B cell (primary cell): Measurements from ENCODE around the gene NKX1-1. TPM values are rescaled to one million over a fixed set of nuclear protein-coding genes. Genes with fewer than 3 reads are reported as not detected.

Experiments used
- ATAC-seq: fragments of 200-7000 bp; cut with Tn5 transposase; one replicate; pipeline ENCODE4 v1.10.0; 2021; ENCODE audit warnings: low read depth, mild to moderate bottlenecking, moderate number of reproducible peaks, moderate library complexity
- CTCF ChIA-PET: fragments of 350-600 bp; sonication (Branson Sonifier 250); formaldehyde crosslinking; loops from one replicate; lab custom pipeline; 2021; ENCODE audit warnings: antibody characterized with exemption, inconsistent platforms; lab: Charles Lee
- POLR2A ChIA-PET: fragments of 350-600 bp; sonication (Branson Sonifier 250); formaldehyde crosslinking; loops from one replicate; lab custom pipeline; 2021; ENCODE audit warnings: antibody characterized with exemption; lab: Charles Lee
- DNase-seq: peaks from one replicate; pipeline ENCODE4 v3.0.0; 2013
- H2AFZ ChIP-seq: 2 replicates; pipeline ENCODE4 v1.6.1; 2012; ENCODE audit warnings: mild to moderate bottlenecking, low read depth, low read length; ENCODE audit not compliant: insufficient read depth, poor library complexity, severe bottlenecking
- H3K27ac ChIP-seq, 2 donors: 1 replicate in 1 of 2; 2 replicates in 1 of 2; pipeline ENCODE4 v1.5.1; 2012 to 2013; ENCODE audit warnings: low read length in 2 of 2, mild to moderate bottlenecking in 2 of 2, moderate library complexity in 1 of 2
- H3K27me3 ChIP-seq, 4 experiments: fragments of 200-600 bp in 1 of 4; sonication (generic) in 1 of 4; replicated peaks in 1 of 4; 1 replicate in 2 of 4; 2 replicates in 2 of 4; pipeline versions ENCODE4 v1.6.1 to v1.7.0; 2013 to 2016; ENCODE audit warnings: low read length in 3 of 4, mild to moderate bottlenecking in 2 of 4, mixed read lengths in 1 of 4, moderate library complexity in 1 of 4; ENCODE audit not compliant: insufficient read depth in 4 of 4, control insufficient read depth in 3 of 4; ENCODE audit errors: control extremely low read depth in 1 of 4
- H3K36me3 ChIP-seq, 2 experiments: replicated peaks in 1 of 2; 1 replicate in 1 of 2; 2 replicates in 1 of 2; pipeline versions ENCODE4 v1.6.1 to v1.7.1; 2013; ENCODE audit warnings: low read length in 1 of 2; ENCODE audit not compliant: insufficient read depth in 2 of 2, control insufficient read depth in 1 of 2; ENCODE audit errors: control extremely low read depth in 1 of 2, extremely low read depth in 1 of 2
- H3K4me1 ChIP-seq, 2 donors: fragments of 200-600 bp in 1 of 2; sonication (generic) in 1 of 2; 1 replicate in 1 of 2; 2 replicates in 1 of 2; pipeline versions ENCODE4 v1.5.1 to v1.6.1; 2013 to 2017; ENCODE audit warnings: low read length in 2 of 2; ENCODE audit not compliant: control insufficient read depth in 2 of 2, insufficient read depth in 2 of 2
- H3K4me2 ChIP-seq: replicated peaks from 2 replicates; pipeline ENCODE3; 2012; ENCODE audit warnings: mild to moderate bottlenecking, low read depth, low read length; ENCODE audit not compliant: poor library complexity, severe bottlenecking
- H3K4me3 ChIP-seq, 5 experiments: fragments of 200-600 bp in 1 of 5; sonication (generic) in 1 of 5; 1 replicate in 3 of 5; 2 replicates in 2 of 5; pipeline versions ENCODE4 v1.5.1 to v1.7.0; 2011 to 2016; ENCODE audit warnings: low read length in 4 of 5, mild to moderate bottlenecking in 4 of 5, low read depth in 2 of 5, control low read depth in 1 of 5, moderate library complexity in 1 of 5; ENCODE audit not compliant: insufficient read depth in 1 of 5; ENCODE audit errors: control extremely low read depth in 1 of 5, extremely low read depth in 1 of 5
- H3K79me2 ChIP-seq: fragments of 200-600 bp; sonication (generic); one replicate; pipeline ENCODE4 v1.6.0; 2016; ENCODE audit warnings: low read length; ENCODE audit not compliant: control insufficient read depth, insufficient read depth
- H3K9ac ChIP-seq: fragments of 200-600 bp; sonication (generic); 2 replicates; pipeline ENCODE4 v1.6.1; 2017; ENCODE audit warnings: mild to moderate bottlenecking, low read length, moderate library complexity
- H3K9me3 ChIP-seq, 3 donors: one replicate each; pipeline versions ENCODE4 v1.6.1 to v1.7.1; 2013; ENCODE audit warnings: low read length in 2 of 3; ENCODE audit not compliant: control insufficient read depth in 2 of 3, insufficient read depth in 1 of 3; ENCODE audit errors: control extremely low read depth in 1 of 3
- H4K20me1 ChIP-seq: 2 replicates; pipeline ENCODE4 v1.6.0; 2012; ENCODE audit warnings: mild to moderate bottlenecking, low read length; ENCODE audit not compliant: insufficient read depth, control insufficient read depth, poor library complexity, severe bottlenecking
- H3K27ac Mint-ChIP-seq: one replicate; pipeline ENCODE4 v1.8.0; 2021; ENCODE audit warnings: mixed read lengths
- H3K27me3 Mint-ChIP-seq: one replicate; pipeline ENCODE4 v1.8.0; 2021; ENCODE audit warnings: mixed read lengths
- H3K4me1 Mint-ChIP-seq: one replicate; pipeline ENCODE4 v1.8.0; 2021; ENCODE audit warnings: mixed read lengths
- H3K4me3 Mint-ChIP-seq: one replicate; pipeline ENCODE4 v1.8.0; 2021; ENCODE audit warnings: mixed read lengths
- H3K9me3 Mint-ChIP-seq: one replicate; pipeline ENCODE4 v1.8.0; 2022; ENCODE audit warnings: mixed read lengths; ENCODE audit not compliant: insufficient read depth
- CTCF ChIP-seq: fragments of 200-600 bp; IDR thresholded peaks from one replicate; pipeline ENCODE4 v1.8.0; 2022; ENCODE audit warnings: antibody characterized with exemption, mild to moderate bottlenecking
- EZH2 ChIP-seq: IDR thresholded peaks from 2 replicates; pipeline ENCODE4 v1.6.1; 2012; ENCODE audit warnings: borderline replicate concordance, low read depth, mild to moderate bottlenecking, moderate library complexity, low read length; ENCODE audit not compliant: insufficient read depth, poor library complexity, severe bottlenecking
- WGBS: methylation state at CpG from one replicate; pipeline ENCODE4 v1.1.5; 2013; ENCODE audit warnings: missing lambda C conversion rate; ENCODE audit not compliant: insufficient coverage; 5-methylcytosine and 5-hydroxymethylcytosine counted together
- intact Hi-C: fragments of 100-400 bp; cut with micrococcal nuclease; formaldehyde crosslinking; loops from one replicate; pipeline ENCODE4 v1.10.0; 2022
- polyA plus RNA-seq: library from polyadenylated mRNA; depleted of rRNA; stranded (reverse); fragments of >200 nt; gene quantifications from 2 replicates; pipeline ENCODE4 v1.2.3, GENCODE V29; 2012
- total RNA-seq, 2 donors: library from RNA; stranded (reverse); fragments of 120-200 nt in 1 of 2; gene quantifications; 1 replicate in 1 of 2; 2 replicates in 1 of 2; pipeline versions ENCODE4 v1.2.3 to v1.2.4, GENCODE V29; 2013 to 2022

Gene NKX1-1
- total and polyA plus RNA-seq, 2 donors (not counting 1 experiment from before 2014, with no cell fraction given): not detected

GRCh38 chr4:1401409-1402020 lies 4.7 kb downstream of the NKX1-1 start:
- H2AFZ ChIP-seq: no peak overlapping the region
- 43% methylated on average over 17 of the region's 18 CpGs for WGBS
- Mint-ChIP-seq H3K4me1 (peaks cover 3% of the 10 kb centered on the region), H3K9me3 (no peaks in the 10 kb centered on the region), H3K4me3 (no peak overlapping the region), H3K27me3 (peaks cover 15% of the 10 kb centered on the region), H3K27ac (no peak overlapping the region)
- no peak for ATAC-seq
- H3K27me3 ChIP-seq: peaks cover 0 to 53% (median 24%) of the 10 kb centered on the region in 4 experiments
- H3K9me3 ChIP-seq: peaks cover 0 to 79% (median 7%) of the 10 kb centered on the region in 3 donors
- DNase-seq: no peak
- no peaks in the 10 kb centered on the region for H4K20me1 ChIP-seq
- TF ChIP-seq EZH2 (no peak), CTCF (no peak)
- no peak overlapping the region for H3K27ac ChIP-seq
- peak overlapping the region; percentile 56 for H3K4me2 ChIP-seq
- no peak overlapping the region for H3K9ac ChIP-seq
- ChIA-PET CTCF (no interaction called here), POLR2A (no interaction called here)
- H3K4me1 ChIP-seq: peaks cover 16 to 29% of the 10 kb centered on the region in 2 donors
- H3K36me3 ChIP-seq: no peaks in the 10 kb centered on the region
- intact Hi-C loops: no loop called here
- no peak overlapping the region for H3K4me3 ChIP-seq
- H3K79me2 ChIP-seq: no peaks in the 10 kb centered on the region

GRCh38 chr4:1400831-1401408 lies 5.3 kb downstream of the NKX1-1 start:
- Histone ChIP-seq H4K20me1 (no peaks in the 10 kb centered on the region), H3K36me3 (no peaks in the 10 kb centered on the region), H2AFZ (no peak overlapping the region), H3K4me2 (no peak overlapping the region), H3K4me3 (no peak overlapping the region), H3K4me1 (peaks cover 16 to 29% of the 10 kb centered on the region in 2 donors), H3K79me2 (no peaks in the 10 kb centered on the region), H3K27me3 (peaks cover 0 to 53% (median 24%) of the 10 kb centered on the region in 4 experiments), H3K9ac (no peak overlapping the region), H3K27ac (no peak overlapping the region), H3K9me3 (peaks cover 0 to 84% (median 7%) of the 10 kb centered on the region in 3 donors)
- ChIA-PET CTCF (no interaction called here), POLR2A (no interaction called here)
- Mint-ChIP-seq H3K9me3 (no peaks in the 10 kb centered on the region), H3K4me1 (peaks cover 3% of the 10 kb centered on the region), H3K27me3 (peaks cover 15% of the 10 kb centered on the region), H3K4me3 (no peak overlapping the region), H3K27ac (no peak overlapping the region)
- intact Hi-C loops: no loop called here
- TF ChIP-seq EZH2: no peak
- no peak for TF ChIP-seq CTCF
- ATAC-seq (no peak), DNase-seq (no peak)
- WGBS: 70% methylated on average over 8 of the region's 14 CpGs
